ENCODE results near the gene SPART.
"Not testable (repeated sequence)": the region's sequence is repeated elsewhere in the genome, so short reads cannot be mapped to it uniquely, and the experiment has no call there.

SPART gene

GRCh38 chr13:36313047-36313969 is 32.9 kb downstream of the SPART start:
- no peak for DNase-seq (ENCODE audit: insufficient read length, low spot score)
- no peak for FAIRE-seq
- TF ChIP-seq CTCF (IDR thresholded peaks at IDR 0.05; ENCODE audit: insufficient read depth, missing control alignments) = no peak

DNA sequence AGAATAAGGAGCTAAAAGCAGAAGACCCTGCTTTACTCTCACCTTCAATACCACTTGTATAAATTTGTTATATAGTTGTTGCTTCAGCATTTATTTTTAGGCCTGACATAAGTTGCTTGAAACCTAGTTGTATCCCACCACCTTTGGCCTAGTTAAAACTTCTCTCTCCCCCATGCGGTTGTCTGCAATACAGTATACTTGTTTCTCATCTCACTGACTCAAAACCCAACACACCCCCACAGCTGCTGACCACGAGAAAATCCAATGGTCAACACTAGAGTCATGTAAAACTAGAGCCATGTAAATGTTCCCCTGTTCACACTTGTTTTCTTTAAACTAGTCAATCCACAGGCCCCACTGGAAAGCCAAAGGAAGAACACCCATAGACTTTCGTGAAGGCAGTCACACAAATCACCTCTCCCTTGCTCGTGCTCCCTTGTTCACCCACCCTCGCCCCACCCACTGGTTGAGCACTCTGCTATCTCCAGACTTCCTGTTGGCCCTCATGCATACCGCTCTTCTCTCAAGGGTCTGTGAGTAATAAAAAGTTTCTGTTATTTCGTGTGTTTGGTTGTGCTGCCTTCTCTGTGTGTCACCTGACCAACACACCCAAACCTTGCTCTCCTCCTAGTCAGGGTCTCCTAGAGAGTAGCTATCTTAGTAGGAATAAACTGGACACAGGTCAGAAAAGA is 35.6 kb downstream of the SPART start:
- DNase-seq (ENCODE audit: insufficient read length, low spot score) (no peak), FAIRE-seq (no peak)
- TF ChIP-seq CTCF (IDR thresholded peaks at IDR 0.05; ENCODE audit: insufficient read depth, missing control alignments) = no peak

- no peak for DNase-seq (ENCODE audit: insufficient read length, low spot score)
- no peak for TF ChIP-seq CTCF (IDR thresholded peaks at IDR 0.05; ENCODE audit: insufficient read depth, missing control alignments)
- no peak for FAIRE-seq
Observed at GRCh38 chr13:36302289-36302688, 43.9 kb downstream of the SPART start.

DNA sequence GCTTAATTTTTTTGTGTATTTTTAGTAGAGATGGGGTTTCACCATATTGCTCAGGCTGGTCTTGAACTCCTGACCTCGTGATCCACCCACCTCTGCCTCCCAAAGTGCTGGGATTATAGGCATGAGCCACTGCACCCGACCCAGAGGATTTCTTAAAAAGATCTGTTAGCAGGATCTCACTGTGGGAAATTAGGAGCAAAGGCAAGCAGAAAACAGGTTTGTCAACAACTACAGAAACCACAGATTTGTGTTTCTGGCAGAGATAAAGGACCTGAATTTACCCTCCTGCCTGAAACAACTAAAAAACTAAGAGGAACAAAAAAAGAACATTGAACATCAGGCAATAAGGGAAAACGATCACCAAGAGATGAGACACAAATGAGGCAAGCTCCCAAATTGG is 46.7 kb downstream of the SPART start:
- not testable (repeated sequence) for DNase-seq (ENCODE audit: insufficient read length, low spot score); FAIRE-seq

- no peak for TF ChIP-seq CTCF (IDR thresholded peaks at IDR 0.05; ENCODE audit: insufficient read depth, missing control alignments)
- no peak for DNase-seq (ENCODE audit: insufficient read length, low spot score)
- FAIRE-seq = no peak
Observed at GRCh38 chr13:36298535-36299068, 47.6 kb downstream of the SPART start.

- TF ChIP-seq CTCF (IDR thresholded peaks at IDR 0.05; ENCODE audit: insufficient read depth, missing control alignments) = no peak
- DNase-seq (ENCODE audit: insufficient read length, low spot score) (peak; percentile 51), FAIRE-seq (peak; percentile 16)
Observed at GRCh38 chr13:36297366-36298338, 48.5 kb downstream of the SPART start, which contains the start of gene CCDC169. CCDC169 (minus strand) TSS chr13:36297814; CDS start chr13:36297719, 95 bp downstream.

GRCh38 chr13:36294096-36294495 is 52.1 kb downstream of the SPART start:
- FAIRE-seq (no peak), DNase-seq (ENCODE audit: insufficient read length, low spot score) (no peak)
- TF ChIP-seq CTCF (IDR thresholded peaks at IDR 0.05; ENCODE audit: insufficient read depth, missing control alignments) = no peak

Measured in D721Med (cell line).